Endodermal cell (in vitro differentiated cells): ENCODE results near the gene IL1F10. TPM values are rescaled to one million over a fixed set of nuclear protein-coding genes. Genes with fewer than 3 reads are reported as not detected.

Experiments used
- DNase-seq: peaks from one replicate; pipeline ENCODE4 v3.0.0-alpha.2; 2017
- H3K27ac ChIP-seq: 2 replicates; pipeline ENCODE4 v1.5.1; 2013; ENCODE audit warnings: mild to moderate bottlenecking, low read depth, low read length, moderate library complexity
- H3K27me3 ChIP-seq: 2 replicates; pipeline ENCODE4 v1.6.1; 2013; ENCODE audit warnings: mild to moderate bottlenecking, low read length, moderate library complexity; ENCODE audit not compliant: insufficient read depth, control insufficient read depth, poor library complexity, severe bottlenecking
- H3K36me3 ChIP-seq: 2 replicates; pipeline ENCODE4 v1.7.0; 2013; ENCODE audit warnings: mild to moderate bottlenecking, low read length, moderate library complexity; ENCODE audit not compliant: control insufficient read depth, insufficient read depth
- H3K4me1 ChIP-seq: one replicate; pipeline ENCODE4 v1.7.0; 2013; ENCODE audit warnings: low read length; ENCODE audit not compliant: control insufficient read depth, insufficient read depth
- H3K4me3 ChIP-seq: 2 replicates; pipeline ENCODE4 v1.5.1; 2013; ENCODE audit warnings: mild to moderate bottlenecking, low read length, moderate library complexity
- H3K9ac ChIP-seq: 2 replicates; pipeline ENCODE4 v1.6.1; 2013; ENCODE audit warnings: mild to moderate bottlenecking, low read length, moderate library complexity; ENCODE audit not compliant: poor library complexity, severe bottlenecking; ENCODE audit errors: extremely low read depth
- H3K9me3 ChIP-seq: 2 replicates; pipeline ENCODE4 v1.6.1; 2013; ENCODE audit warnings: mild to moderate bottlenecking, low read length, moderate library complexity; ENCODE audit not compliant: control insufficient read depth
- H3K27ac Mint-ChIP-seq: 2 replicates; pipeline ENCODE4 v1.8.0; 2020; ENCODE audit warnings: mixed read lengths
- H3K27me3 Mint-ChIP-seq: 2 replicates; pipeline ENCODE4 v1.8.0; 2021; ENCODE audit warnings: mild to moderate bottlenecking, mixed read lengths; ENCODE audit not compliant: insufficient read depth
- H3K36me3 Mint-ChIP-seq: 2 replicates; pipeline ENCODE4 v1.8.0; 2020; ENCODE audit warnings: low read depth, mixed read lengths
- H3K4me1 Mint-ChIP-seq: 2 replicates; pipeline ENCODE4 v1.8.0; 2020; ENCODE audit warnings: mixed read lengths
- H3K4me3 Mint-ChIP-seq: 2 replicates; pipeline ENCODE4 v1.8.0; 2020; ENCODE audit warnings: mild to moderate bottlenecking, moderate library complexity, mixed read lengths
- H3K9me3 Mint-ChIP-seq: 2 replicates; pipeline ENCODE4 v1.8.0; 2020; ENCODE audit warnings: mild to moderate bottlenecking, mixed read lengths
- CTCF ChIP-seq: fragments of 200-600 bp; sonication (generic); conservative IDR thresholded peaks from 2 replicates; pipeline ENCODE4 v1.5.0; 2021; ENCODE audit warnings: antibody characterized with exemption, mild to moderate bottlenecking
- WGBS, 2 experiments: methylation state at CpG; one replicate each; pipeline versions ENCODE4 v1.1.5 to v1.1.7; 2013; ENCODE audit warnings: missing lambda C conversion rate in 2 of 2, mixed read lengths in 1 of 2; ENCODE audit not compliant: insufficient coverage in 1 of 2, insufficient read length in 1 of 2; 5-methylcytosine and 5-hydroxymethylcytosine counted together
- total RNA-seq, 2 donors: library from RNA; stranded (reverse); fragmentation: NEBNext Ultra II Directional in 1 of 2; extraction: Animal tissue kit (Norgen Biotek cat#: 25700) in 1 of 2; gene quantifications; 2 replicates in 1 of 2; 3 replicates in 1 of 2; pipeline ENCODE4 v1.2.1, GENCODE V29; 2021

Gene IL1F10
- total RNA-seq, 2 donors from 2014 or later, result not detected

- no peak for TF ChIP-seq CTCF
- Histone ChIP-seq H3K27ac (no peak overlapping the region), H3K36me3 (no peaks in the 10 kb centered on the region), H3K9me3 (peaks cover 31% of the 10 kb centered on the region), H3K4me1 (no peaks in the 10 kb centered on the region), H3K27me3 (peaks cover 7% of the 10 kb centered on the region), H3K4me3 (no peak overlapping the region), H3K9ac (no peak overlapping the region)
- H3K4me1 Mint-ChIP-seq, result no peaks in the 10 kb centered on the region
- DNase-seq, result no peak
- H3K27ac Mint-ChIP-seq, result no peak overlapping the region
- peaks cover 18% of the 10 kb centered on the region for H3K27me3 Mint-ChIP-seq
- H3K36me3 Mint-ChIP-seq, result no peaks in the 10 kb centered on the region
- H3K4me3 Mint-ChIP-seq, result no peak overlapping the region
- peaks cover 52% of the 10 kb centered on the region for H3K9me3 Mint-ChIP-seq
Measured at GRCh38 chr2:113054066-113054465, 13.7 kb upstream of the IL1F10 start.

DNA sequence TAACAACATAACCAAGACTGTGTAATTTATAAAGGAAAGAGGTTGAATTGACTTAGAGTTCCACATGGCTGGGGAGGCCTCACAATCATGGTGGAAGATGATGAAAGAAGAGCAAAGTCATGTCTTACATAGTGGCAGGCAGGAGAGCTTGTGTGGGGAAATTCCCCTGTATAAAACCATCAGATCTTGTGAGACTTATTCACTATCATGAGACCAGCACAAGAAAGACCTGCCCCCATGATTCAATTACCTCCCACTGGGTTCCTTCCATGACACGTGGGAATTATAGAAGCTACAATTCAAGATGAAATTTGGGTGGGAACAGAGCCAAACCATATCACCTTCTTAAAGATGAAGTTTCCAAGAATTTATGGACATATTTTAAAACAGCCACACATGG, 11.2 kb upstream of the IL1F10 start:
- Histone ChIP-seq H3K27ac (no peak overlapping the region), H3K9me3 (peaks cover 27% of the 10 kb centered on the region), H3K4me1 (no peaks in the 10 kb centered on the region), H3K9ac (no peak overlapping the region), H3K4me3 (no peak overlapping the region), H3K36me3 (no peaks in the 10 kb centered on the region), H3K27me3 (peaks cover 7% of the 10 kb centered on the region)
- no peaks in the 10 kb centered on the region for H3K36me3 Mint-ChIP-seq
- WGBS, 2 experiments, result 57 to 70% methylated on average over 1 of the region's 1 CpG
- no peak overlapping the region for H3K4me3 Mint-ChIP-seq
- DNase-seq, result no peak
- TF ChIP-seq CTCF, result no peak
- H3K27ac Mint-ChIP-seq, result no peak overlapping the region
- H3K9me3 Mint-ChIP-seq, result peaks cover 37% of the 10 kb centered on the region
- H3K4me1 Mint-ChIP-seq, result no peaks in the 10 kb centered on the region
- peaks cover 39% of the 10 kb centered on the region for H3K27me3 Mint-ChIP-seq

- Histone ChIP-seq H3K27ac (no peak overlapping the region), H3K4me3 (no peak overlapping the region), H3K9ac (no peak overlapping the region), H3K4me1 (no peaks in the 10 kb centered on the region), H3K36me3 (no peaks in the 10 kb centered on the region), H3K9me3 (peaks cover 27% of the 10 kb centered on the region), H3K27me3 (peaks cover 7% of the 10 kb centered on the region)
- WGBS, 2 experiments, result 88 to 89% methylated on average over 1 of the region's 1 CpG
- no peaks in the 10 kb centered on the region for H3K4me1 Mint-ChIP-seq
- DNase-seq, result no peak
- peaks cover 32% of the 10 kb centered on the region for H3K9me3 Mint-ChIP-seq
- no peak overlapping the region for H3K27ac Mint-ChIP-seq
- no peaks in the 10 kb centered on the region for H3K36me3 Mint-ChIP-seq
- no peak for TF ChIP-seq CTCF
- H3K4me3 Mint-ChIP-seq, result no peak overlapping the region
- H3K27me3 Mint-ChIP-seq, result peaks cover 43% of the 10 kb centered on the region
Measured at GRCh38 chr2:113057117-113057516, 10.7 kb upstream of the IL1F10 start.
